Measurements from ENCODE around the gene LRRIQ3.

DNA sequence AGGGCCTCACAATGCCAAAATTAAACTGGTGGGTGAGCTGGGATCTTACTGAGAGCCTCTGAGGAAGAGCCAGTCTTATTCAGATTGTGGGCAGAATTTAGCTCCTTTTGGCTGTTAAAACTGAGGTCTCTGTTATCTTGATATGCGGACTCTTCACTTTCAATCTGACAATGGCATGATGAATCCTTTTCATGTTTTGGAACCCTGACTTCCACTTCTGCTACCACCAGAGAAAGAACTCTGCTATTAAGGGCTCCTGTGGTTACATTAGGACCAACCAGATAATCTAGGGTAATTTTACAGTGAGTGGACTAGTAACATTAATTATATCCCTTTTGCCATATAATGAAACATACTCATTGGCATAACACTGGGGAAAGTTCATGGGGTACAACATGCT lies 219.0 kb downstream of the LRRIQ3 start:
- TF ChIP-seq, protein P1, sequence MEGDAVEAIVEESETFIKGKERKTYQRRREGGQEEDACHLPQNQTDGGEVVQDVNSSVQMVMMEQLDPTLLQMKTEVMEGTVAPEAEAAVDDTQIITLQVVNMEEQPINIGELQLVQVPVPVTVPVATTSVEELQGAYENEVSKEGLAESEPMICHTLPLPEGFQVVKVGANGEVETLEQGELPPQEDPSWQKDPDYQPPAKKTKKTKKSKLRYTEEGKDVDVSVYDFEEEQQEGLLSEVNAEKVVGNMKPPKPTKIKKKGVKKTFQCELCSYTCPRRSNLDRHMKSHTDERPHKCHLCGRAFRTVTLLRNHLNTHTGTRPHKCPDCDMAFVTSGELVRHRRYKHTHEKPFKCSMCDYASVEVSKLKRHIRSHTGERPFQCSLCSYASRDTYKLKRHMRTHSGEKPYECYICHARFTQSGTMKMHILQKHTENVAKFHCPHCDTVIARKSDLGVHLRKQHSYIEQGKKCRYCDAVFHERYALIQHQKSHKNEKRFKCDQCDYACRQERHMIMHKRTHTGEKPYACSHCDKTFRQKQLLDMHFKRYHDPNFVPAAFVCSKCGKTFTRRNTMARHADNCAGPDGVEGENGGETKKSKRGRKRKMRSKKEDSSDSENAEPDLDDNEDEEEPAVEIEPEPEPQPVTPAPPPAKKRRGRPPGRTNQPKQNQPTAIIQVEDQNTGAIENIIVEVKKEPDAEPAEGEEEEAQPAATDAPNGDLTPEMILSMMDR (IDR thresholded peaks at IDR 0.05) = no peak
- no peak for TF ChIP-seq POLR2A (IDR thresholded peaks at IDR 0.05)
